Activated naive CD8-positive, alpha-beta T cell treated with anti-CD3 and anti-CD28 coated beads, Interleukin-2, amount 10 ng/mL, durations not matched to agents 7 days and 5 days (primary cell): ENCODE measurements around the gene CORO2A. TPM values are rescaled to one million over a fixed set of nuclear protein-coding genes. Genes with fewer than 3 reads are reported as not detected.

Experiments used
- ATAC-seq: fragments of 150-1000 bp; cut with Tn5 transposase; one replicate; pipeline ENCODE4 v1.10.0; 2021; ENCODE audit warnings: low read depth, moderate library complexity
- POLR2A ChIA-PET: fragments of 350-600 bp; sonication (Branson Sonifier 250); formaldehyde crosslinking; loops from one replicate; lab custom pipeline; 2021; ENCODE audit warnings: antibody characterized with exemption; lab: Charles Lee
- DNase-seq: peaks from one replicate; pipeline ENCODE4 v3.0.0; 2021
- H3K27ac Mint-ChIP-seq: one replicate; pipeline ENCODE4 v1.8.0; 2022; ENCODE audit warnings: mild to moderate bottlenecking, mixed read lengths
- H3K27me3 Mint-ChIP-seq: one replicate; pipeline ENCODE4 v1.8.0; 2022; ENCODE audit warnings: mild to moderate bottlenecking, moderate library complexity, mixed read lengths
- H3K36me3 Mint-ChIP-seq: one replicate; pipeline ENCODE4 v1.8.0; 2021; ENCODE audit warnings: mild to moderate bottlenecking, mixed read lengths
- H3K4me1 Mint-ChIP-seq: one replicate; pipeline ENCODE4 v1.8.0; 2021; ENCODE audit warnings: mixed read lengths
- H3K4me3 Mint-ChIP-seq: one replicate; pipeline ENCODE4 v1.8.0; 2022; ENCODE audit warnings: mild to moderate bottlenecking, moderate library complexity, mixed read lengths
- H3K9me3 Mint-ChIP-seq: one replicate; pipeline ENCODE4 v1.8.0; 2021; ENCODE audit warnings: mixed read lengths
- total RNA-seq, 2 experiments: library from RNA; stranded (reverse); gene quantifications; one replicate each; pipeline ENCODE4 v1.2.3, GENCODE V29; 2021

CORO2A gene
- total RNA-seq, 2 experiments from 2014 or later: 11.7 to 12.0 TPM

- H3K9me3 Mint-ChIP-seq: no peaks in the 10 kb centered on the region
- no peaks in the 10 kb centered on the region for H3K36me3 Mint-ChIP-seq
- H3K4me1 Mint-ChIP-seq: no peaks in the 10 kb centered on the region
- no peaks in the 10 kb centered on the region for H3K27me3 Mint-ChIP-seq
- POLR2A ChIA-PET: no interaction called here
- no peak overlapping the region for H3K4me3 Mint-ChIP-seq
- DNase-seq: no peak
- no peak for ATAC-seq
- H3K27ac Mint-ChIP-seq: no peak overlapping the region
Measured at GRCh38 chr9:98228392-98229089, 36.1 kb upstream of the CORO2A start.

GRCh38 chr9:98227883-98228282 lies 35.4 kb upstream of the CORO2A start:
- H3K4me1 Mint-ChIP-seq: peaks cover 3% of the 10 kb centered on the region
- H3K27me3 Mint-ChIP-seq: no peaks in the 10 kb centered on the region
- DNase-seq (no peak), ATAC-seq (no peak)
- no peaks in the 10 kb centered on the region for H3K9me3 Mint-ChIP-seq
- POLR2A ChIA-PET: no interaction called here
- H3K4me3 Mint-ChIP-seq: no peak overlapping the region
- H3K27ac Mint-ChIP-seq: no peak overlapping the region
- no peaks in the 10 kb centered on the region for H3K36me3 Mint-ChIP-seq

GRCh38 chr9:98226957-98227356 lies 34.5 kb upstream of the CORO2A start:
- Mint-ChIP-seq H3K27ac (no peak overlapping the region), H3K9me3 (no peaks in the 10 kb centered on the region), H3K27me3 (no peaks in the 10 kb centered on the region), H3K4me3 (no peak overlapping the region), H3K4me1 (peaks cover 6% of the 10 kb centered on the region), H3K36me3 (peaks cover 2% of the 10 kb centered on the region)
- ATAC-seq: no peak
- POLR2A ChIA-PET: no interaction called here
- DNase-seq: no peak

- no peak for DNase-seq
- no peak overlapping the region for H3K4me3 Mint-ChIP-seq
- ATAC-seq: no peak
- no peaks in the 10 kb centered on the region for H3K9me3 Mint-ChIP-seq
- POLR2A ChIA-PET: no interaction called here
- peaks cover 2% of the 10 kb centered on the region for H3K36me3 Mint-ChIP-seq
- H3K4me1 Mint-ChIP-seq: peaks cover 6% of the 10 kb centered on the region
- H3K27me3 Mint-ChIP-seq: no peaks in the 10 kb centered on the region
- H3K27ac Mint-ChIP-seq: no peak overlapping the region
Measured at GRCh38 chr9:98226516-98226915, 34.1 kb upstream of the CORO2A start.

GRCh38 chr9:98225015-98225442 lies 32.6 kb upstream of the CORO2A start:
- no peak for DNase-seq
- H3K4me1 Mint-ChIP-seq: peaks cover 6% of the 10 kb centered on the region
- H3K36me3 Mint-ChIP-seq: peaks cover 2% of the 10 kb centered on the region
- no peaks in the 10 kb centered on the region for H3K27me3 Mint-ChIP-seq
- H3K4me3 Mint-ChIP-seq: no peak overlapping the region
- H3K9me3 Mint-ChIP-seq: no peaks in the 10 kb centered on the region
- POLR2A ChIA-PET: no interaction called here
- no peak for ATAC-seq
- H3K27ac Mint-ChIP-seq: no peak overlapping the region

- POLR2A ChIA-PET: no interaction called here
- Mint-ChIP-seq H3K36me3 (peaks cover 2% of the 10 kb centered on the region), H3K27ac (no peak overlapping the region), H3K9me3 (no peaks in the 10 kb centered on the region), H3K27me3 (no peaks in the 10 kb centered on the region), H3K4me1 (peaks cover 6% of the 10 kb centered on the region), H3K4me3 (no peak overlapping the region)
- DNase-seq (no peak), ATAC-seq (no peak)
Measured at GRCh38 chr9:98222885-98223691, 30.7 kb upstream of the CORO2A start.

GRCh38 chr9:98220911-98221310 lies 28.5 kb upstream of the CORO2A start:
- H3K9me3 Mint-ChIP-seq: no peaks in the 10 kb centered on the region
- POLR2A ChIA-PET: no interaction called here
- no peak overlapping the region for H3K4me3 Mint-ChIP-seq

GRCh38 chr9:98219794-98220370 lies 27.4 kb upstream of the CORO2A start:
- H3K4me3 Mint-ChIP-seq: no peak overlapping the region
- peaks cover 2% of the 10 kb centered on the region for H3K36me3 Mint-ChIP-seq
- POLR2A ChIA-PET: no interaction called here
- H3K27ac Mint-ChIP-seq: no peak overlapping the region
- no peak for DNase-seq
- ATAC-seq: no peak
- no peaks in the 10 kb centered on the region for H3K9me3 Mint-ChIP-seq
- H3K27me3 Mint-ChIP-seq: no peaks in the 10 kb centered on the region
- peaks cover 6% of the 10 kb centered on the region for H3K4me1 Mint-ChIP-seq

More at GRCh38 chr9:98220911-98221310, 28.5 kb upstream of the CORO2A start:
- ATAC-seq (no peak), DNase-seq (no peak)
- H3K36me3 Mint-ChIP-seq: peaks cover 2% of the 10 kb centered on the region
- no peak overlapping the region for H3K27ac Mint-ChIP-seq
- H3K27me3 Mint-ChIP-seq: no peaks in the 10 kb centered on the region
- peaks cover 6% of the 10 kb centered on the region for H3K4me1 Mint-ChIP-seq

GRCh38 chr9:98219364-98219716 lies 26.9 kb upstream of the CORO2A start:
- DNase-seq (no peak), ATAC-seq (no peak)
- POLR2A ChIA-PET: no interaction called here
- H3K27ac Mint-ChIP-seq: no peak overlapping the region
- H3K4me3 Mint-ChIP-seq: no peak overlapping the region
- H3K4me1 Mint-ChIP-seq: peaks cover 6% of the 10 kb centered on the region
- no peaks in the 10 kb centered on the region for H3K9me3 Mint-ChIP-seq
- no peaks in the 10 kb centered on the region for H3K27me3 Mint-ChIP-seq
- peaks cover 2% of the 10 kb centered on the region for H3K36me3 Mint-ChIP-seq

- H3K4me1 Mint-ChIP-seq: peaks cover 6% of the 10 kb centered on the region
- ATAC-seq (no peak), DNase-seq (no peak)
- peaks cover 2% of the 10 kb centered on the region for H3K36me3 Mint-ChIP-seq
- no peak overlapping the region for H3K27ac Mint-ChIP-seq
- H3K9me3 Mint-ChIP-seq: no peaks in the 10 kb centered on the region
- no peaks in the 10 kb centered on the region for H3K27me3 Mint-ChIP-seq
- POLR2A ChIA-PET: no interaction called here
- H3K4me3 Mint-ChIP-seq: no peak overlapping the region
Measured at GRCh38 chr9:98218562-98219363, 26.3 kb upstream of the CORO2A start.

- ATAC-seq (no peak), DNase-seq (no peak)
- Mint-ChIP-seq H3K36me3 (peaks cover 2% of the 10 kb centered on the region), H3K9me3 (no peaks in the 10 kb centered on the region), H3K4me3 (no peak overlapping the region), H3K27me3 (no peaks in the 10 kb centered on the region), H3K4me1 (peaks cover 2% of the 10 kb centered on the region), H3K27ac (no peak overlapping the region)
- POLR2A ChIA-PET: no interaction called here
Measured at GRCh38 chr9:98217255-98217654, 24.8 kb upstream of the CORO2A start.

GRCh38 chr9:98216391-98216790 lies 24.0 kb upstream of the CORO2A start:
- H3K36me3 Mint-ChIP-seq: no peaks in the 10 kb centered on the region
- POLR2A ChIA-PET: no interaction called here

GRCh38 chr9:98215821-98216220 lies 23.4 kb upstream of the CORO2A start:
- ATAC-seq (no peak), DNase-seq (no peak)
- Mint-ChIP-seq H3K9me3 (no peaks in the 10 kb centered on the region), H3K27me3 (no peaks in the 10 kb centered on the region), H3K4me3 (no peak overlapping the region), H3K4me1 (peaks cover 2% of the 10 kb centered on the region), H3K27ac (no peak overlapping the region), H3K36me3 (no peaks in the 10 kb centered on the region)
- POLR2A ChIA-PET: no interaction called here

More at GRCh38 chr9:98216391-98216790, 24.0 kb upstream of the CORO2A start:
- Mint-ChIP-seq H3K27me3 (no peaks in the 10 kb centered on the region), H3K9me3 (no peaks in the 10 kb centered on the region), H3K4me3 (no peak overlapping the region), H3K4me1 (peaks cover 2% of the 10 kb centered on the region), H3K27ac (no peak overlapping the region)
- no peak for DNase-seq
- ATAC-seq: no peak
